NCI-H2227 (cell line): ENCODE measurements around the gene TFPI.
A peak's percentile ranks its signal among the peaks of the same experiment; 100 is the strongest.
"Not testable (repeated sequence)": the region's sequence is repeated elsewhere in the genome, so short reads cannot be mapped to it uniquely, and the experiment has no call there.

Experiments
- DNase-seq: peaks from one replicate; lab custom pipeline; 2025; ENCODE audit not compliant: unreplicated experiment; lab: John Stamatoyannopoulos, UW

The TFPI gene

GRCh38 chr2:187554011-187554703 is at the start of gene TFPI:
TFPI (minus strand) TSS chr2:187554435; CDS start chr2:187503768, 50,667 bp downstream.
- DNase-seq, result no peak

- no peak for DNase-seq
Observed at GRCh38 chr2:187594801-187595200, 40.6 kb upstream of the TFPI start.

GRCh38 chr2:187593697-187594096 is 39.5 kb upstream of the TFPI start:
- DNase-seq, result no peak

GRCh38 chr2:187593098-187593497 is 38.9 kb upstream of the TFPI start:
- no peak for DNase-seq

- no peak for DNase-seq
Observed at GRCh38 chr2:187590175-187590574, 35.9 kb upstream of the TFPI start.

GRCh38 chr2:187586011-187586641 is 31.9 kb upstream of the TFPI start:
- DNase-seq, result no peak

GRCh38 chr2:187581125-187581896 is 27.1 kb upstream of the TFPI start:
- DNase-seq, result peak; percentile 23

- DNase-seq, result no peak
Observed at GRCh38 chr2:187580462-187581124, 26.4 kb upstream of the TFPI start.

GRCh38 chr2:187577310-187577709 is 23.1 kb upstream of the TFPI start:
- DNase-seq, result no peak

GRCh38 chr2:187576906-187577305 is 22.7 kb upstream of the TFPI start:
- DNase-seq, result no peak

GRCh38 chr2:187575751-187576067 is 21.5 kb upstream of the TFPI start:
- no peak for DNase-seq

GRCh38 chr2:187574969-187575750 is 20.9 kb upstream of the TFPI start:
- no peak for DNase-seq

- DNase-seq, result no peak
Observed at GRCh38 chr2:187573722-187574121, 19.5 kb upstream of the TFPI start.

- not testable (repeated sequence) for DNase-seq
Observed at GRCh38 chr2:187571996-187572395, 17.8 kb upstream of the TFPI start.

- no peak for DNase-seq
Observed at GRCh38 chr2:187569571-187569970, 15.3 kb upstream of the TFPI start.

GRCh38 chr2:187569042-187569441 is 14.8 kb upstream of the TFPI start:
- no peak for DNase-seq

GRCh38 chr2:187567126-187567525 is 12.9 kb upstream of the TFPI start:
- DNase-seq, result no peak

GRCh38 chr2:187566712-187567111 is 12.5 kb upstream of the TFPI start:
- DNase-seq, result no peak

GRCh38 chr2:187566266-187566665 is 12.0 kb upstream of the TFPI start:
- no peak for DNase-seq

- DNase-seq, result not testable (repeated sequence)
Observed at GRCh38 chr2:187565618-187566017, 11.4 kb upstream of the TFPI start.

GRCh38 chr2:187556493-187556892 is 2.3 kb upstream of the TFPI start:
- not testable (repeated sequence) for DNase-seq
